Measurements from ENCODE around the gene BANF2.

DNA sequence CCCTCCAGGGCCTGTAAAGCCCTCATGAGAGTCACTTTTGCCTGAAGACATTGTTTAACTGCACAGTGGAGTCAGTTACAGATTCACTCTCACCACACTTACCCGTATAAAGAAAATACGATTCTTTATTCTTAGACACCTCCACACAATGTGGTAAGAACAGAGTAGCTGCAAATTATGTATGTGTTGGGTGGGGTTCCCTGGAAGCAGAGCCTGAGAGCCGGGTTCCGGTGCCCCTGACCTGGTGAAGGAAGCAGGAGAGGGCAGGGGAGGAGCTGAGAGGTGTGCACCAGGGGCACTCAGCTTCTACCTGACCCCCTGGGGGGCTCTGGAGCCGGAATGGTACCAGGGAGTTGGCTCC lies 11.5 kb downstream of the BANF2 start:
- TF ChIP-seq EZH2phosphoT487 (IDR thresholded peaks at IDR 0.05; ENCODE audit: insufficient read depth, low read depth) (no peak), EZH2 (IDR thresholded peaks at IDR 0.05; ENCODE audit: insufficient read depth, poor library complexity, severe bottlenecking) (no peak)

Data from GM23248 (cell line).